ENCODE data around the gene KIF17. TPM values are rescaled to one million over a fixed set of nuclear protein-coding genes. Genes with fewer than 3 reads are reported as not detected.
A peak's percentile ranks its signal among the peaks of the same experiment; 100 is the strongest.

The KIF17 gene
- total and polyA plus RNA-seq, 2 of the 8 experiments (the other 6 are each of a cell fraction or from before 2014, with no cell fraction given) = 6.9 to 10.4 TPM

- Histone ChIP-seq H3K9me3 (ENCODE audit: insufficient read depth in 2 of 2, low read depth in 1 of 2, low read length in 1 of 2) (no peaks in the 10 kb centered on the region), H3K4me1 (replicated peaks in 1 of 4; ENCODE audit: control insufficient read depth in 3 of 4, insufficient read depth in 4 of 4, low read length in 3 of 4) (peaks cover 0 to 9% (median 4%) of the 10 kb centered on the region in 4 experiments; a peak in 4 of 7 replicates), H2BK120ac (replicated peaks; ENCODE audit: low read depth, low read length) (no peak overlapping the region), H2BK20ac (ENCODE audit: low read length) (no peak overlapping the region), H2BK15ac (ENCODE audit: low read length) (no peak overlapping the region), H4K91ac (replicated peaks; ENCODE audit: insufficient read length, low read length) (no peak overlapping the region), H3K23me2 (ENCODE audit: low read depth, low read length) (peaks cover 12% of the 10 kb centered on the region), H2BK5ac (ENCODE audit: low read depth, low read length) (0 out of 2 replicates have a peak overlapping the region, but pooled peaks have one; percentile 83), H3K27me3 (replicated peaks in 1 of 4; ENCODE audit: control insufficient read depth in 3 of 4, extremely low read depth in 1 of 4, insufficient read depth in 3 of 4, low read length in 3 of 4) (no peaks in the 10 kb centered on the region), H3K9ac (replicated peaks in 1 of 4; ENCODE audit: extremely low read depth in 1 of 4, low read depth in 3 of 4, low read length in 3 of 4) (peak overlapping the region in 3 of 4 experiments; percentile 82 to 90 (median 86); a peak in 6 of 7 replicates), H3K14ac (ENCODE audit: insufficient read length) (no peak overlapping the region), H3K27ac (ENCODE audit: low read depth, low read length) (no peak overlapping the region), H4K8ac (ENCODE audit: extremely low read depth, insufficient read depth, low read length) (no peak overlapping the region), H3K4me3 (ENCODE audit: extremely low read depth in 1 of 4, insufficient read depth in 2 of 4, low read depth in 3 of 4, low read length in 4 of 4) (peak overlapping the region; percentile 88 to 95 (median 91)), H3K18ac (ENCODE audit: extremely low read depth, low read length) (peak overlapping the region; percentile 95; the same call in 1 of the 2 replicates), H2AFZ (ENCODE audit: low read length) (no peak overlapping the region), H3K56ac (replicated peaks; ENCODE audit: insufficient read length, low read depth, low read length) (no peak overlapping the region), H3K4ac (replicated peaks; ENCODE audit: insufficient read length, low read depth, low read length) (no peak overlapping the region), H2BK12ac (ENCODE audit: low read depth, low read length) (no peak overlapping the region), H4K20me1 (replicated peaks in 1 of 2; ENCODE audit: control insufficient read depth in 1 of 2, insufficient read depth in 2 of 2, low read length in 2 of 2) (peaks cover 4 to 19% of the 10 kb centered on the region in 2 experiments), H3K4me2 (ENCODE audit: insufficient read depth in 1 of 2, low read depth in 2 of 2, low read length in 2 of 2) (peak overlapping the region; percentile 75 to 89), H2AK5ac (ENCODE audit: low read depth, low read length) (no peak overlapping the region), H4K5ac (ENCODE audit: insufficient read length, low read depth, low read length) (peak overlapping the region; percentile 47), H3K36me3 (ENCODE audit: control insufficient read depth in 2 of 4, insufficient read depth in 4 of 4, low read length in 3 of 4) (peaks cover 12 to 29% (median 22%) of the 10 kb centered on the region in 4 experiments; a peak in 7 of 8 replicates), H3K79me1 (ENCODE audit: low read depth, low read length) (peaks cover 9% of the 10 kb centered on the region), H3K23ac (ENCODE audit: insufficient read length) (no peak overlapping the region), H3K79me2 (ENCODE audit: control insufficient read depth in 1 of 2, insufficient read depth in 2 of 2, low read length in 2 of 2) (peaks cover 9 to 49% of the 10 kb centered on the region in 2 experiments)
- 40% methylated on average over 3 of the region's 3 CpGs; no CpG with 5 or more reads in 1 of the 2 experiments for WGBS, 2 experiments (ENCODE audit: extremely low coverage in 1 of 2, insufficient coverage in 1 of 2, insufficient read length in 1 of 2, insufficient replicate concordance in 2 of 2, low coverage in 1 of 2, low lambda C conversion rate in 2 of 2, missing lambda C conversion rate in 1 of 2)
- DNase-seq (ENCODE audit: low read depth in 1 of 2, low spot score in 2 of 2) (no peak), FAIRE-seq (no peak)
- ChIA-PET POLR2A (ENCODE audit: partially characterized antibody) (interaction anchor here (0.9 to 1.8 kb wide), 7 partner anchors 9 to 127 kb away, joined by 3 to 5 read pairs (median 4); partner anchors contain the start of genes FAM43B and HP1BP3), CTCF (ENCODE audit: partially characterized antibody) (interaction anchor here (1.1 to 2.2 kb wide), 3 partner anchors 27 to 75 kb away, joined by 3 to 8 read pairs (median 7); partner anchors contain the start of gene PINK1)
- TF ChIP-seq TCF12 (IDR thresholded peaks at IDR 0.05; ENCODE audit: low read depth, low read length) = no peak
- no peak for TF ChIP-seq FOSL1 (IDR thresholded peaks at IDR 0.05; ENCODE audit: insufficient read depth, low read depth, low read length)
- no peak for TF ChIP-seq ASH2L (IDR thresholded peaks at IDR 0.05; ENCODE audit: low read length)
- no peak for TF ChIP-seq CTBP2 (IDR thresholded peaks at IDR 0.05; ENCODE audit: borderline replicate concordance, insufficient read depth, insufficient read length, low read length)
- TF ChIP-seq SIRT6 (IDR thresholded peaks at IDR 0.05; ENCODE audit: low read length) = no peak
- TF ChIP-seq E2F6 (IDR thresholded peaks at IDR 0.05) = no peak
- TF ChIP-seq BCL11A (IDR thresholded peaks at IDR 0.05; ENCODE audit: low read depth in 2 of 2, low read length in 2 of 2) = no peak
- no peak for TF ChIP-seq HDAC2 (IDR thresholded peaks at IDR 0.05; ENCODE audit: borderline replicate concordance in 1 of 2, low read depth in 2 of 2, low read length in 2 of 2)
- TF ChIP-seq CREB1 (IDR thresholded peaks at IDR 0.05) = no peak
- no peak for TF ChIP-seq BACH1 (IDR thresholded peaks at IDR 0.05; ENCODE audit: low read length)
- TF ChIP-seq CBX5 (IDR thresholded peaks at IDR 0.05; ENCODE audit: low read depth, low read length) = no peak
- TF ChIP-seq SP4 (IDR thresholded peaks at IDR 0.05; ENCODE audit: low read length) = no peak
- TF ChIP-seq GABPA (IDR thresholded peaks at IDR 0.05; ENCODE audit: borderline replicate concordance, insufficient read depth, low read length) = no peak
These were observed 57.4 kb downstream of the KIF17 start for GRCh38 chr1:20660363-20660762.
